GM19043 (cell line): ENCODE results near the gene SOX2.

Experiments
- ATAC-seq: cut with Tn5 transposase; IDR thresholded peaks from one replicate; pipeline ENCODE4 v1.9.1; 2021; ENCODE audit warnings: low read depth; ENCODE audit not compliant: unreplicated experiment

SOX2 gene

DNA sequence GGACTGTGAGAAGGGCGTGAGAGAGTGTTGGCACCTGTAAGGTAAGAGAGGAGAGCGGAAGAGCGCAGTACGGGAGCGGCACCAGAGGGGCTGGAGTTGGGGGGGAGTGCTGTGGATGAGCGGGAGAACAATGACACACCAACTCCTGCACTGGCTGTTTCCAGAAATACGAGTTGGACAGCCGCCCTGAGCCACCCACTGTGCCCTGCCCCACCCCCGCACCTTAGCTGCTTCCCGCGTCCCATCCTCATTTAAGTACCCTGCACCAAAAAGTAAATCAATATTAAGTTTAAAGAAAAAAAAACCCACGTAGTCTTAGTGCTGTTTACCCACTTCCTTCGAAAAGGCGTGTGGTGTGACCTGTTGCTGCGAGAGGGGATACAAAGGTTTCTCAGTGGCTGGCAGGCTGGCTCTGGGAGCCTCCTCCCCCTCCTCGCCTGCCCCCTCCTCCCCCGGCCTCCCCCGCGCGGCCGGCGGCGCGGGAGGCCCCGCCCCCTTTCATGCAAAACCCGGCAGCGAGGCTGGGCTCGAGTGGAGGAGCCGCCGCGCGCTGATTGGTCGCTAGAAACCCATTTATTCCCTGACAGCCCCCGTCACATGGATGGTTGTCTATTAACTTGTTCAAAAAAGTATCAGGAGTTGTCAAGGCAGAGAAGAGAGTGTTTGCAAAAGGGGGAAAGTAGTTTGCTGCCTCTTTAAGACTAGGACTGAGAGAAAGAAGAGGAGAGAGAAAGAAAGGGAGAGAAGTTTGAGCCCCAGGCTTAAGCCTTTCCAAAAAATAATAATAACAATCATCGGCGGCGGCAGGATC, at the start of gene SOX2:
Gene SOX2, plus strand, starts transcription at position 601 of the 811 bp plus-strand sequence. CDS start 436 bp downstream, outside the sequence.
- ATAC-seq: peak; percentile 39

DNA sequence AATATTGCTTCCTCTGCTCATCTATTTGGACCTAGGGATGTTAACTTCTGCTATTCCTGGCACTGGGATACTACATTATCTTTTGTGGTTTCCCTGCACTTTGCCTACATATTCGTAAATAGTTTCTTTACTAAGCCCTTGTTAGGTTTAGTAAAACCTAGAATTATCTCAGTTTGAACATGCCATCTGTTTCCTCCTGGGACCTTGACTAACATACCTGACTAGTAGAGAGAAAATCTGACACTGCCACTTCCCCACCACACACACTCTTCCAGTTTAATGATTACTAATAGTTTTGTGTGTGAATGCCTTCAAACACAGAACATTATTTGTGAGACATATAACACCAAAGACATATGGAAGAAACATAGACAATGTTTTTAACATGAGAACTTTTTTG, 28.2 kb upstream of the SOX2 start:
- no peak for ATAC-seq

DNA sequence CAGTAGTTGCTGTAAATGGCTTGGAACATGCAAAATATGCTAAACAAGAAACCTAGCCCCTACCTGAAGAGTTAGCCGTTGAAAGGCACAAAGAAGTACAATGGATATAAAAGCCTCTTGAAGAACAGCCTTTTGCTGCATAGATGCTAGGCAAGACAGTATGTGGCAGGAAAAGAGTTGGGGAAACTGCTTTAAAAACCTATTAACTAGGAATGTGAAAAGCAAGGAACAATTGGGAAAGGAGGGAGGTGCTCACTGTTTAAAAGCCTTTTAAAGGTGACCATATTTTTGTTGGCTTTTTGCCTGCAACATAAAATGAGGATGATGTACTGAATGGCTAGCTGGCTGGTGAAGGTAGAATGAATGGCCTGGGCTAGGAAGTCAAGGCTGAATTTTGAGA, 24.5 kb upstream of the SOX2 start:
- ATAC-seq: no peak

DNA sequence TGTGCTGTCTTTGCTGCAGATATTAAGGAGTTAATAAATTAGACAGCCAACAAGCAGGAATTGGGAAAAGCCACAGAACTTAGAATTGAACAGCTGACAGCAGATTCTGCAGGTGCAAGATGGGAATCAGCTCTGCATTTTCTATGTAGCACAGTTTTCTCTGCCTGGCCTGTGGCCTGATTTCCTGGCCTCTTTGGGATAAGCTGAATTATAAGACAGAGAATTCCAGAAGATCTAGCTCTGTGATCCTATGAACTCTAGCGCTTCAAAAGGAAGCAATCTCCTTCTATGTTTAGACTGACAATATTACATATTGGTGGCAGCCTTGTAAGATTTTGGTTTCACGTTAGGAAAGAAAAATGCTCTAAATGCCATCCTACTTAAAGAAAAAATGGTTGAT, 24.0 kb upstream of the SOX2 start:
- ATAC-seq: no peak

DNA sequence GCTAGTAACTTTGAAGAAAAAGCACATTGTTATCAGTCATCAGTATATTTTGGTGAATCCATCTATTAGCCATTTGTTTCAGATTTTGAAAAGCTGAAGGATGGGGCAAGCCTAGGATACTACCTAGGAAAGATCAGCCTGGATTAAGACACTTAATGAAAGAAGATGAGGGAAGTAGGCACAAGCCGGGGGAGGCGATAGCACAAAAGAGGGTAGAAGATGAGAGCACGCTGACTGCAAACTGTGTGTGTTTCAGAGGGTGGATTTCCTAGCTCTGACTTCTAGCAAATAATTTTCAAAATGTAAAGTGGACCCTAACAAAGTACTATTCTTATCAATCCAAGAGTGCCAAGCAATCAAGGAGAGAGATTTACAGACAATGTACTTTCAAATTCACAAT, 22.2 kb upstream of the SOX2 start:
- no peak for ATAC-seq

DNA sequence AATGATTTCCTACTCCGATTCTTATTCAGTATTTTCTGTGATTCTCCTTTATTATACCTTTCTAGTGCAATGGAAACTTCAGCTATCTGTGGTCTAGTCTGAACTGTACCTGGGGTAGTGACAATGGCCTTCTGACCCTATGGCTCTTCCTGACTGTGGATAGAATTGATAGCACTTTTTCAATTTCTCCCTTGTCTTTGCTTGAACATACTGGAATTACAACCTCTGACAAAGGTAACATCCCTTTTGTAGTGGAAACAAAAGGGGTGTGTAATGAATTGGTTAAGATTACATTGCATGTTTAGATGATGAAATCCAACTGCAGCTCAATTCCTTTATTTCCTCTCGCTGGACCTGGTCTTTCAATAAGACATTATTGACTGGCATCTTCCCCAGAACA, 21.0 kb upstream of the SOX2 start:
- ATAC-seq: no peak

DNA sequence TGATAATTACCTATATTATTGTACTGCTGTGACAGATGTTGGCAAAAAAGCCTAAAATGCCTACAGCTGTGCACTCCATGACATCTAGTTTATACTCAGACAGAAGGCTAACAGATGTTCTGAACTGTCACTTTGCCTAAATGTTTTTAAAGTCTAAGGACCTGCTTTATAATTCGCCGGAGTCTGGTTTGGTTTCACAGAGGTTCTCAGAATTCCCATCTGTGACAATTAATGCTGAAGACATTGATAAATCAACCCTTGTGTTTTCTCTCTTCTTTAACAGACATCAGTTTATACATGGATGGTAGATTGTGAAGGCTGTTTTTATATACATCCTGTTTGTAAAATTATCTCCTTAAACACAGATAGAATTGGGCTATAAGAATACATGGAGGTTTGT, 19.8 kb upstream of the SOX2 start:
- ATAC-seq: no peak

DNA sequence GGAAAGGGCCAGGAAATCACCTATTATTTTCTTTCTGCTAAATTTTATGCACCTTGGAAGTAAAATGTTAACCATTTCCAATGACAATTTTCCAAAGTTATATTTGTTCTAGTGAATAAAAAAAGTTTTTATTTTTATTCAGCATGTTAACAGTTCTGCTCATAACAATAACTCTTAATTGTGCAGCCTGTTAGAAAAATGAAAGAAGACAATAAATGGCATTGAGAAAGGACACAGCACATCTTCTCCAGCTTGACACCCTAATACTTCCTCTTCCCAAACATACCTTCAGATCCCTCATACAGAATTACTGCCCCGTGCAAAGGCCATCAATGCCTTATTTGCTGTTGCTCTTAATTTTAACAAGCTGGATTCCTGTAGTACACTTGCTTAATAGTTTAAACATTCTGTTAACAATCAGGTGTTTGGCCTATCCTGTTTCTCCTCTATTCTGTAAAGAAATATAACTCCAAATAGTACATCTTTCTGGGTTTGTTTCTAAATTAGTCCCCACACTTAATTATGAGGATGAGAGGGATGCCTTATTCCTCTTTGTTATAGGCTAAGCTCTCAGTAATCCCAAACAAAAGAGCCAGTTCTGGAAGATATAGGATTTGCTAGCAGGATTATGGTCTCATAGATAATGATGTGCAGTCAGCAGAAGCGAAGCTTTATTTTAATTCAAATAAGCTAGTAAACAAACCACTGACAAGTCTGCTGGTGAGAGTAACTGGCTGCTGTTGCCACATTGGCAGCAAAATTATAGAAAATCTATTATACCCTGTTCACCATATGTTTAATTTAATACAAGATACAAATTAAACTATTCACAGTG, 19.2 kb upstream of the SOX2 start:
- no peak for ATAC-seq

DNA sequence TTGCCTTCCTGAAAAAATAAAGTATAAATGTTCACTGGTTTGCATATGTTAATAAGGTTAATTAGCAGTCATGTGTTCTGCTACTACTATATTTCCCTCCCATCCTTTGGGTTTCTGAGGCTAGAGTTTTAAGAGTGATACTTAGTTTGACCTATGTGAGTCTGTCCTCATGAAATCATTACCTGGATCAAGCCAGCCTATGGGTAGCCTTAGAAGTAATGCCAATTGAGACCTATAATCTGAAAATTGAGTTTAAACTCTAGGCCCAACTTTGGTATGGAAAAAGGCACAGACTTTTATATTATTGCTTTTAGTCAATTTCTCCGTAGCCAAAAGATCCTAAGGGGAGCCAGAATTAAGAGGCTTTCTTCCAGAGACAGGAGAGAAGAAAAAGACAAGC, 18.4 kb upstream of the SOX2 start:
- ATAC-seq: no peak

DNA sequence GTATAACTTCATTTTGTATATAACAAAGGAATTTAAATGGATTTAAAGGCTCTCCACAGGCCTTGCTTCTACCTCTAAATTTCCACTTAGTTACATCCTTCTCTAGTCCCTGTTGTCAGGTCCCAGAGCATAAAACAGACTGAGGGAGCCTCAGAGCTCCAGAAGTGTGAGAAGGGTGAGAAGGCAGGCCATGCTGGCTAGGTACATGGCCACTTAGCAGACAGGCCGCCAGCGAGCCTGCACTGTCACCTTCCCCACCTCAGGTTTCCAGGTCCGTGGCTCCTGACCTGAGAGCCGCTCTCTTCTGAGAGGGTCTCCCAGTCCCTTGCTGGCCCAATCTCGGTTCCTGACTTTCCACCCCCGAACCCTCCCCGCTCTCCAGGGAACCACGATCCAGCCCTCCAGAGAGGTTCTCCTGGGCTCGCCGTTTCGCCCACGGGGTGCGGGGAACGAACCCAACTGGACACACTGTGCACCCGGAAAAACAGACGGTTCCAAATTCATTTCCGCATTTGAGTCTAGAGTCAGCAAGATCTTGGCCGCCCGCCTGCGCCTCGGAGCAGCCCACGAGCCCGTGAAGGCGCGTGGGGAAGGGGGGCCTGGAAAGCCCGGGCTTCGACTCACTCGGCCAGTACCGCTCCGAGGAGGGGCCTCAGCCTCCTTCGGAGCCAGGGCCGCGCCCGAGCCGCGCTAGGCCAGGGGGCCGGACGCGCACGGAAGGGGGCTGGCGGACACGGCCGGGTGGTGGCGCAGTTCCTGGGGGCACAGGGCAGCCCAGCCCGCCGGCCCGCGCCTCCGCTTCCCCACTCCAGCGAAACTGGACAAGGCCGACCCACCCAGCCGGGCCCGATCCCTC, 16.7 kb upstream of the SOX2 start:
- no peak for ATAC-seq

DNA sequence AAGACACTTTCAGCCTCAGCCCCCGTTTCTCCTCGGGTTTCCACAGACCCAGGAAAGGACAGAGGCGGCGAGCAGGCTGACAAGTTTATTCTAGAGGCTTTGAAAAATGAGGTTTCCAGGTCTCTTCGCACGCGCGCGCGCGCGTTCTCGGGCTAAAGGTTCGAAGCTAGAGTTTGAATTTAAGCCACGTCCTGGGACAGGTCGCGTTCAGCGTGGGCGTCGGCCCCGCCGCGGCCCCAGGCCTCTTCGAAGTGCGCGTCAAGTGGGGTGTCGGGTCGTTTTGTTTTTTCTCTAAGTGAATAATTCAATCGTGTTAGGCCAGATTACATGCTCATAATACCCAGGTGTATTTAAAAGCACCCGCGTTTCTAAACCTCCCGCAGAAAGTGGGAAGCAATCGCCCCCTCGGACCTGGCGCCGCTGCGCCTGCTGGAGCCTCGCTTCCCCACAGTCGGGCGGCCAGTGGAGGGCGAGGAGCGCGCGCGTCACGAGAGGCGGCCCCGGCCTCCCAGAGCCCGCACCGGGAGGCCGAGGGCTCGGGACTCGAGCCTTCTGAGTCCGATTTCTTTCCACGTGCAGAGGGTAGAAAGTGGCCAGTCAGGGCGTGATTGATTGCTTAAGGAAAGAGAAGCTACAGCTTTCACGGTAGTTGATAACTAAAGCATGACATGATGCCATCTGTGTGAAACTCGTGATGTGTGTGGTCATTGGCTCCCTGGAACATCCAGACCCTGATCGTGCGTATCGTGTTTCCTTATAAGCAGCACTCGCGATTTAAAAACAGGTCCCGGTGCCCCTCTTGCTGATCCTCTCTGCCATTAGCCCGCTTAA, 15.8 kb upstream of the SOX2 start:
- ATAC-seq: no peak

DNA sequence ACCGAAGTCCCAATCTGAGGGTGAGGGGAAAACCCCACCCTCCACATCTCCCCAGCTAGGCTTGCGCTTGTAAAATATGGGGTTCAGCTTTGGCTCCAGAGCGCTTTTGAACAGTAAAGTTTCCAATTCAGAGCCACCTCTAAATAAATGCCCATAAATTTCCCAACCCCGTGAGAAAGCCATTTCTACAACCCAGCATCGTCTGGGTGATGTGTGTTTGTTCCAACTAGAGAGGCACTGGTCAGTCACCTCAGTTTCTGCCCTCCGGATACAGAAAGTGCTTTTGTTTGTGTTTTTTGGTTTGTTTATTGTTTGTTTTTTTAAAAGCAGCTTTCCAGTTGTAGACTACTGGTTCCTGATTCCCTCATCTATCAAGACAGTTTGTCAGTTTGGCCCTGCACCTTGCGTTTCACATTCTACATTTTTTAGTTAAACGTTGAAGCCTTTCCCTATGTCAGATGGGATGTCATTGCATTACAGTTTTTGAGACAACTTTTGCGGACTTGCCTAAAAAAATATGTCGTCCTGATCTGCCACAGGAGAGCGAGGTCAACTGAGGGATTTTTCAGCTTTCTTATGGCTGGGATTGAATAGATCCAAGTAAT, 15.0 kb upstream of the SOX2 start:
- ATAC-seq: no peak

DNA sequence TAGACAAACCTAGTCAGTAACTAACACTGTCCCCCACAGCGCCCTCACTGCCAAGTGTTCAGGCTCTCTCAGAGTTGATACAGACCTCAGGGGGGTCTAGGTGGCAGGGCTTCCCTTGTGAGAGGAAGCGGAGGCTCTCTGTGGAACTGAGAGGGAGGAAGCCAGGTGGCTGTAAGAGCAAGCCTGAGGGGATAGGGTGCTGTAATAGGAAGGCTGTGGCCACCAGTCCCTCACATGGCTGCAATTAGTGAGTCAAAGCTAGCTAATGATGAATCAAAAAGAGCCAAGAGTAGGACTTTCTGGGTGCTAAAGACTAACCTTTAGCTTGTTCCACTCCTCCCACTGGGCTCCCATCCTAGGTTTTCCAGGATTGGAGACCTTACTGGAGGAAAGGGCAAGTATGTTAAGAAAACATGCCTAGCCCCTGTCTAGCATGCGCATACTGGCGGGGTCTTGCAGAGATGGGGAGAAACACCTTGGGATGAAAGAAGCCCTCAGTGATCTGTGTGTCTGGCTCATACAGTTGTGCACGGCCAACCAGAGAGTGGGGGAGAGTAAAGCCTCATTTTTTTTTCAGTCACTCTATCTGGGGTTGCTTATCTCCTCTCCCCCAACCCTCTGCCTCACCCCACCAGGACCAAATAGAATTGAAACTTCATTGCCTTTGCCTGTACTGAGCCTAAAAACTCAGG, 13.3 kb upstream of the SOX2 start:
- ATAC-seq: no peak

DNA sequence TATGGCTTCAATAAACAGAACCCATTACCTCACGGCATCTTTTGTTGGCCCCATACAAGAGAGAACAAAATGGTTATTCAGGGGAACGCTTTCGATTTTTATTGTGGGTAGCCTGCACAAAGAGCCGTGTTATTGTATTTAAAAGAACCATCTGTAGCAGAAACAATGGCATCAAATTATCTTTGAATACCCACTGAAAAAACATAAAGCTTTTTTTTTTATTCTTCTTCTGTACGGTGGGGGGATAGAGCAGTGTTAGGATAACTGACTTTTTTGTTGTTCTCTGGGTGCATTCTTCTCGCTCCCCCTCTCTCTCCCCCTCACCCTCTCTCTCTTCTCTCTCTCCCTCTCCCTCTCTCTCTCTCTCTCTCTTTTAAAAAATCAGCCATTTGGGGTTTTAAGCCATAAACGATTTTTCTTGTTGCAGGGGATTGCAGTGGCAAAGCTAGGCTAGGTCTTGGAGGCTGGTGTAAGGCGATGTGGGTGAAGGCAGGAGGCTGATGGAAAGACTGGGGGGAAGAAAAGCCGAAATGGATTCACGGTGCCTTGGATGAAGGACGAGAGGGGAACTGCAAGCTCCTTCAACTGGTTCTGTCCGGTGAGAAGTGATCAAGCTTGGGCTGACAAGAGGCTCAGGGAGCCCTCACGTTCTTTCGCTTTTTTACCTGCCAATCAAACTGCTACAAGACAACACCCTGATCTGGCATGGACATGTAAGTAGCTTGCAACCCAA, 12.4 kb upstream of the SOX2 start:
- ATAC-seq: no peak

DNA sequence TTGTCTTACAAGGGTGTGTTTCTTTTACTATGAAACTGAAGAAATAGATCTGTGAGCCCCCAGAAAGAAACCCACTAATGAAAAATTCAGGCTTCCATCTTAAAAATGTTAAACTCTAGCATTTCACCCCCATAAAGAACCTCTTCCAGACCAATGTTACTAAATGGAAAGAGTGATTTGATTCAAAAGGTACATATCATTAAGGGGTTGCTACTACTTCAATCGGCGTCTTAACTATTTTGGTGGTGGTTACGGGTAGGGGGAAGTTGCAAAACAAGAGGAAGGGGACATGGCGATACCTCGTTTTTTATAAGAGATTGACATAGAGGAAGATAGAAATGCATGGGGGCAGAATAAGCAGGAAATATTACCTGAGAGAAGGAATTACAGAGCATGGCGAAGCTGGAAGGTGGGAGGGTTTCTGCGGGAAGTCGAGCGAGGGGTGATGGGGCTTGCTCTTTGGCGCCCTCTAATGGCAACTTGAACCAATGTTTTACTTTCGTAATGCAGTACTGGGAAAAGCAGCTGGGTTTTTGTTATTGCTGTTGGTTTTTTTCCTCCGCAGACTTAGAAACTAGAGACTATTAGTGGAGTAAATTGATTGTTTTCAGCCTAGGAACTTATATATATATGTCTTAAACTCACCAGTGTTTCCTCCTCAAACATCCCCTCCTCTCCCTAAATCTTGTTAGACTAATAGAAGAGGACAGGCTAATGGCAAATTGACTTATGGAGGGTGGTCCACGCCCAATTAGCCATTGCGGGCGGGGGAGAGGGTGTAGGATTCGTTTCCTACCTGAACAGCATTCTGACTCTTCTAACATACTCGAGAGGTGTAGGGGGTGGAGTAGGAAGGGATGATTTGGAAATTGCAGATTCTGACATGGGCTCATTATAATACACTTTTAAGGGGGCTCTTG, 11.3 kb upstream of the SOX2 start:
- ATAC-seq: peak; percentile 56

DNA sequence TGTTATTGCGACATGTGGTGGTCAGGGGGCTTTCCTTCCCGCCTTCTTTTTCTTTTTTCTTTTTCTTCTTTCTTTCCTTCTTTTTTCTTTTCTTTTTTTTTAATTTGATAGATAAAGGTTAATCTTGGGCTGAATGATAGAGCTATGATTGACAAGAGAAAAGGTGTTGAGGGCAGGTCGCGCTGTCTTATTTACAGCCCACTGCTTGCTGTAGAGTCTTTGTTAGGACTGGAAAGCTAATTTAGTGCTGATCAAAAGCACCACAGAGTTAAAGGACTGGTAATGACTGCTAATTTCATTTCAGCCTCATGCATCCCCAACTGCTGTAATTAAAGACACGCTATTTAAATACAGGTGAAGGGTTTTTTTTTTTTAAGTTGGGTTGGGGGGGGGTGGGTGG, 10.6 kb upstream of the SOX2 start:
- no peak for ATAC-seq

DNA sequence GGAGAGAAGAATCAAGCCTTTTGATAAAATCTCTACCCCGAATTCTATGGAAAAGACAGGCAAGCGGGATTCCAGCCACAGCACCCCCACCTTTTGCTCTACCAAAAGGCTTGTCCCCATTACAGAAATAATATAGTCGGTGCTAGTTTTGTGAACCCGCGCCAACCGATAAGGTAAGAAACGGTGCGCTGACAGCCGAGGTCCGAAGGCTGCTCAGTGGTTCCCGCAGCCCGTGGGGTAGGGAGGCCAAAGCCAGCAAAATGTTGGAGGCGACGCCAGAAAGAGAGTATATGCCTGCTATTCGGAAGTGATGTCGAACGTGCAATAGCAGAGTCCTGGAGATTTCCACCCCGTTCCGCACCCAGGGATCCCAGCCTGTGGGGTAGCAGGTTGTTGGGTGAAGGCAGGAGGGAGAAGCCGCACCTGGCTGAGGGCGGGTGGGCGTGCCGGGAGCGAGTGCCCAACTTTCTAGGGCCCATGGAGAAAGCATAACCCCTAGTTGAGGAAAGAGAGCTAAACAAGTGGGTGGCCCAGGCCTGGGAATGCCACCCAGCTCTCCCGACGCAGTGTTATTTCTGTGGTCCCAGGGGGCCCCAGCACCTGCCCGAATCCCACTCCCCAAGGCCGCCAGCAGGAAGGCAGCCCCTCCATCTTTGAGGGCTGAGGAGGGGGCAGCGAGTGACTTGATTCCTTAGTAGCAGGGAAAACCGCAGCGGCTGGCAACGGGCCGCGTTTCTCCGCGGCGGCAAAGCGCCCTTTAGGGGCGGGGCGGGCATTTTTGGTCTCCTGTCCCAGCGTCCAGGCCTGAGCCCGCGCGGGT, 7.9 kb upstream of the SOX2 start:
- ATAC-seq: no peak
